Loucy (cell line): ENCODE data around the gene METTL5.
"Not testable (repeated sequence)": the region's sequence is repeated elsewhere in the genome, so short reads cannot be mapped to it uniquely, and the experiment has no call there.

Experiments
- H2AFZ ChIP-seq: fragments of 200-600 bp; sonication (generic); 2 replicates; pipeline ENCODE4 v1.6.0; 2016; ENCODE audit warnings: antibody characterized with exemption, mild to moderate bottlenecking, low read length, moderate library complexity
- H3F3A ChIP-seq: fragments of 200-600 bp; 2 replicates; pipeline ENCODE4 v1.6.0; 2016; ENCODE audit warnings: antibody characterized with exemption, low read depth, mild to moderate bottlenecking
- H3K27me3 ChIP-seq: fragments of 200-600 bp; sonication (generic); 2 replicates; pipeline ENCODE4 v1.6.1; 2014; ENCODE audit warnings: low read length, mild to moderate bottlenecking; ENCODE audit not compliant: insufficient read depth, poor library complexity, severe bottlenecking
- H3K36me3 ChIP-seq: fragments of 200-600 bp; sonication (generic); 2 replicates; pipeline ENCODE4 v1.6.1; 2016; ENCODE audit warnings: low read length; ENCODE audit not compliant: insufficient read depth
- H3K4me1 ChIP-seq: fragments of 200-600 bp; sonication (generic); 2 replicates; pipeline ENCODE4 v1.5.1; 2014; ENCODE audit warnings: low read length, mild to moderate bottlenecking; ENCODE audit not compliant: insufficient read depth, poor library complexity, severe bottlenecking
- H3K4me2 ChIP-seq: fragments of 200-600 bp; sonication (generic); 2 replicates; pipeline ENCODE4 v1.6.0; 2014; ENCODE audit warnings: antibody characterized with exemption, low read length, low read depth, mild to moderate bottlenecking; ENCODE audit not compliant: poor library complexity, severe bottlenecking
- H3K4me3 ChIP-seq: fragments of 200-600 bp; sonication (generic); 2 replicates; pipeline ENCODE4 v1.5.1; 2014; ENCODE audit warnings: low read length, mild to moderate bottlenecking, mixed read lengths; ENCODE audit not compliant: poor library complexity, severe bottlenecking
- H3K79me2 ChIP-seq: fragments of 200-600 bp; sonication (generic); 2 replicates; pipeline ENCODE4 v1.6.1; 2014; ENCODE audit warnings: low read length; ENCODE audit not compliant: insufficient read depth
- H3K9ac ChIP-seq: fragments of 200-600 bp; sonication (generic); 2 replicates; pipeline ENCODE4 v1.6.0; 2014; ENCODE audit warnings: mild to moderate bottlenecking, low read depth, low read length, moderate library complexity; ENCODE audit not compliant: poor library complexity, severe bottlenecking
- H3K9me2 ChIP-seq: fragments of 200-600 bp; sonication (generic); replicated peaks from 2 replicates; pipeline ENCODE4 v1.6.1; 2016; ENCODE audit warnings: low read depth, low read length, mixed read lengths
- H3K9me3 ChIP-seq: fragments of 200-600 bp; sonication (generic); 2 replicates; pipeline ENCODE4 v1.6.1; 2014; ENCODE audit warnings: mild to moderate bottlenecking, antibody characterized with exemption, low read length, low read depth; ENCODE audit not compliant: insufficient read depth
- H4K20me1 ChIP-seq: fragments of 200-600 bp; sonication (generic); 2 replicates; pipeline ENCODE4 v1.6.0; 2014; ENCODE audit warnings: antibody characterized with exemption, low read length, mild to moderate bottlenecking; ENCODE audit not compliant: insufficient read depth, poor library complexity, severe bottlenecking
- EZH2phosphoT487 ChIP-seq: fragments of 200-600 bp; IDR thresholded peaks from 2 replicates; pipeline ENCODE4 v1.6.1; 2018; ENCODE audit warnings: antibody characterized with exemption, mild to moderate bottlenecking, moderate library complexity, borderline replicate concordance
- TF ChIP-seq, protein P1 (sequence below): fragments of 200-600 bp; sonication (generic); conservative IDR thresholded peaks from 2 replicates; pipeline ENCODE4 v1.5.1; 2014; ENCODE audit warnings: mild to moderate bottlenecking, antibody characterized with exemption, low read length

The METTL5 gene

DNA sequence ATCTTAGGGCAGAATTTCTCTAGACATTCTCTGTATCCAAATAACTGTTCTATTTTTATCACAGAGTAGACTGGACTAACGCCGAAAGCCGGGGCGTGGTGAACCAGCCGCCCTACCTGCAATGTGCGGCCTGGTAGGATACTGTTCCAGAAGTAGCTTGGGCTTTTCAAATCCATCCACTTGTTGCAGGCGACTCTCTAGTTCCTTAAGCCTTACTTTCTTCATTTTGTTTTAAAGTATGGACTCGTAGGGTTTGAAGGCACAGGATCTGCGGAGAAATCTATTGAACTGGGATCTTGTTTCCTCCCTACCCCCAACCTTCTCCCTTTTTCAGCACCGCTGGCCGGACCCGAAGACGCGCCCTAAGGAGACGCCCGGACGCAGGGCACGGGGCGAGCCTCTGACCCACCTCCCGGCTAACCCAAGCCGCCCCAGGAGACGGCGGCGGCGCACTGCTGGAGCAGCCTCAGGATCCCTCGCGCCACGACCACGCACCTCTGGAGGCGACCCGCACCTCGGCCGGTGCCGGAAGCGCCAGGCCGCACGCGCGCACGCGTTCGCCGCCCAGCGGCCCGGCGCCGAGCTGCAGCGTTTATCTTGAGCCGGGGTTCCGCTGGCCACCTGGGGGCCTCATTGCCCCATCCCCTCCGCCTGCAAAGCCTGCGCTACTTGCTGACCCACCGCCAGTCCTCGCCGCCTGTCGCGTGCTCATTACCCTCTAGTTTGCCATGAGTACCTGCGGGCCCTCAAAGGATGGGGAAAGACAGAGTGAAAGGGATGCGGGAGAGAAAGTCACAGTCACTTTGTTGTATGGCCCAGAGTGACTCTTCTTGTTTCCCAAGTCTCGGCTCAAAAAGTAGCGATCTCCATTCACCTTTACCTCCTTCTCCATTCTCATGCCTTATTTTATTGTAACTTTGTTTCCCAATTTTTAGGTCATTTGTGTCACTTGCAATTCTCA, at the start of gene METTL5:
METTL5 (minus strand) TSS at position 533 of the 961 bp plus-strand sequence; CDS start at position 225, 308 bp downstream.
- Histone ChIP-seq H3K79me2 (peaks cover 61% of the 10 kb centered on the region), H3K9me3 (no peaks in the 10 kb centered on the region), H3K27me3 (no peaks in the 10 kb centered on the region), H2AFZ (peak within 1 kb of the TSS; percentile 95), H4K20me1 (peaks cover 23% of the 10 kb centered on the region), H3F3A (no peaks in the 10 kb centered on the region; the same call in 1 of the 2 replicates), H3K36me3 (no peaks in the 10 kb centered on the region), H3K9me2 (no peaks in the 10 kb centered on the region), H3K4me3 (peak within 1 kb of the TSS; percentile 87), H3K4me1 (peaks cover 50% of the 10 kb centered on the region), H3K9ac (peak within 1 kb of the TSS; percentile 84), H3K4me2 (peak within 1 kb of the TSS; percentile 99)
- no peak for TF ChIP-seq EZH2phosphoT487
- TF ChIP-seq, protein P1, sequence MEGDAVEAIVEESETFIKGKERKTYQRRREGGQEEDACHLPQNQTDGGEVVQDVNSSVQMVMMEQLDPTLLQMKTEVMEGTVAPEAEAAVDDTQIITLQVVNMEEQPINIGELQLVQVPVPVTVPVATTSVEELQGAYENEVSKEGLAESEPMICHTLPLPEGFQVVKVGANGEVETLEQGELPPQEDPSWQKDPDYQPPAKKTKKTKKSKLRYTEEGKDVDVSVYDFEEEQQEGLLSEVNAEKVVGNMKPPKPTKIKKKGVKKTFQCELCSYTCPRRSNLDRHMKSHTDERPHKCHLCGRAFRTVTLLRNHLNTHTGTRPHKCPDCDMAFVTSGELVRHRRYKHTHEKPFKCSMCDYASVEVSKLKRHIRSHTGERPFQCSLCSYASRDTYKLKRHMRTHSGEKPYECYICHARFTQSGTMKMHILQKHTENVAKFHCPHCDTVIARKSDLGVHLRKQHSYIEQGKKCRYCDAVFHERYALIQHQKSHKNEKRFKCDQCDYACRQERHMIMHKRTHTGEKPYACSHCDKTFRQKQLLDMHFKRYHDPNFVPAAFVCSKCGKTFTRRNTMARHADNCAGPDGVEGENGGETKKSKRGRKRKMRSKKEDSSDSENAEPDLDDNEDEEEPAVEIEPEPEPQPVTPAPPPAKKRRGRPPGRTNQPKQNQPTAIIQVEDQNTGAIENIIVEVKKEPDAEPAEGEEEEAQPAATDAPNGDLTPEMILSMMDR: peak; percentile 99

DNA sequence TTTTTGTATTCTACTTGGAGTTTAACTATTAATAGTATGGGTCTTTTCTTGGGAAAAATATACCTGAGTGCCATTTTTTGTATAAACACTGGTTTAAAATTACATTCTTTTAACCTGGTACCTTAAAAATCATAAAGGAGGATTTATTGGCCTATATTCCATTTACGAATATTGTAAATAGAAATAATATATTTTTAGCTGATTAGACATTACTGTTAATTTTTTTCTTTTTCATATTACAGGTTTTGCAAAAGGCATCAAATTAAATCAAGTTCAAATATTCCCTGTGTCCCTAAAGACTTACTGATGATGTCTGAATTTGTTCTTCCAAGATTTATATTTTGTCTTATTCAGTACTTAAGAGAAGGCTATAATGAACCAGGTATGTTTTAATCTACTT, 47.3 kb upstream of the METTL5 start:
- H3F3A ChIP-seq: no peaks in the 10 kb centered on the region
- H3K79me2 ChIP-seq: peaks cover 19% of the 10 kb centered on the region
- H3K4me1 ChIP-seq: peaks cover 19% of the 10 kb centered on the region
- H3K9me3 ChIP-seq: no peaks in the 10 kb centered on the region
- TF ChIP-seq, protein P1: no peak
- no peak for TF ChIP-seq EZH2phosphoT487
- H3K27me3 ChIP-seq: no peaks in the 10 kb centered on the region
- H3K4me3 ChIP-seq: no peak overlapping the region
- no peaks in the 10 kb centered on the region for H3K9me2 ChIP-seq
- peaks cover 4% of the 10 kb centered on the region for H4K20me1 ChIP-seq
- no peak overlapping the region for H3K4me2 ChIP-seq
- no peak overlapping the region for H3K9ac ChIP-seq
- H3K36me3 ChIP-seq: peaks cover 9% of the 10 kb centered on the region; the same call in 1 of the 2 replicates
- H2AFZ ChIP-seq: no peak overlapping the region

DNA sequence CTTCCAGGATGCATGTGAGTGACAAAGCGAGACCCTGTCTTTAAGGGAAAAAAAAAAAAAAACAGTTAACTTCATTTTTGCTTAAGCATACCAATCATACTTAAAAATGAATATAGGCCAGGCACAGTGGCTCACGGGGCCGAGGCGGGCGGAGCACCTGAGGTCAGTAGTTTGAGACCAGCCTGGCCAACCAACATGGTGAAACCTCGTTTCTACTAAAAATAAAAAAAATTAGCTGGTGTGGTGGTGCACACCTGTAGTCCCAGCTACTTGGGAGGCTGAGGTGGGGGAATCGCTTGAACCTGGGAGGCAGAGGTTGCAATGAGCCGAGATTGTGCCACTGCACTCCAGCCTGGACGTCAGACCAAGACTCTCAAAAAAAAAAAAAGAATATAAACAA, 46.7 kb upstream of the METTL5 start:
- Histone ChIP-seq H3K4me1 (peaks cover 19% of the 10 kb centered on the region), H3K79me2 (peaks cover 19% of the 10 kb centered on the region)
- not testable (repeated sequence) for H3K9ac ChIP-seq, H3K9me2 ChIP-seq, H4K20me1 ChIP-seq, H2AFZ ChIP-seq, H3K4me3 ChIP-seq, H3F3A ChIP-seq, H3K36me3 ChIP-seq, H3K9me3 ChIP-seq, H3K4me2 ChIP-seq, H3K27me3 ChIP-seq
